Measurements from ENCODE around the gene ZSCAN22. TPM values are rescaled to one million over a fixed set of nuclear protein-coding genes. Genes with fewer than 3 reads are reported as not detected.

The ZSCAN22 gene
- 2.5 and 3.1 TPM in 2 replicates for total RNA-seq (2016; rRNA removed; fragmentation: Illumina TruSeq; extraction: Trizol)
- total RNA-seq (2016; cell fraction: cytosol; rRNA removed; fragmentation: Illumina TruSeq; extraction: Trizol; ENCODE audit: low read depth), result 0.30 and 0.44 TPM in 2 replicates
- 2.2 and 3.2 TPM in 2 replicates for total RNA-seq (2016; cell fraction: insoluble cytoplasmic fraction; rRNA removed; fragmentation: Illumina TruSeq; extraction: Trizol)
- 1.3 TPM in 2 replicates for total RNA-seq (2016; cell fraction: membrane; rRNA removed; fragmentation: Illumina TruSeq; extraction: Trizol)
- 1.8 and 2.3 TPM in 2 replicates for total RNA-seq (2016; cell fraction: nucleus; rRNA removed; fragmentation: Illumina TruSeq; extraction: Trizol)
- polyA plus RNA-seq (2011; rRNA removed), result 3.5 and 3.6 TPM in 2 replicates
- polyA plus RNA-seq (2011; cell fraction: cytosol; rRNA removed), result 2.1 and 2.5 TPM in 2 replicates
- polyA plus RNA-seq (2011; cell fraction: nucleus; rRNA removed), result 2.6 and 2.7 TPM in 2 replicates
- 0.98 and 1.5 TPM in 2 replicates for polyA plus RNA-seq (2012)
- 0.28 and 0.33 TPM in 2 replicates for polyA plus RNA-seq (2016; cell fraction: cytosol; fragmentation: Illumina TruSeq; extraction: Trizol; ENCODE audit: low read depth)
- polyA plus RNA-seq (2016; cell fraction: insoluble cytoplasmic fraction; fragmentation: Illumina TruSeq; extraction: Trizol; ENCODE audit: low read depth), result 1.6 and 1.9 TPM in 2 replicates
- 0.57 and 0.63 TPM in 2 replicates for polyA plus RNA-seq (2016; cell fraction: membrane; fragmentation: Illumina TruSeq; extraction: Trizol; ENCODE audit: low read depth)
- polyA plus RNA-seq (2016; cell fraction: nucleus; fragmentation: Illumina TruSeq; extraction: Trizol; ENCODE audit: insufficient read depth, low read depth), result 2.4 and 3.1 TPM in 2 replicates
- polyA minus RNA-seq (2011; rRNA and poly(A)+ RNA removed; ENCODE audit: low replicate concordance), result 10.3 and 17.6 TPM in 2 replicates
- polyA minus RNA-seq (2011; cell fraction: cytosol; rRNA and poly(A)+ RNA removed), result 1.9 and 2.6 TPM in 2 replicates
- 4.1 and 4.6 TPM in 2 replicates for polyA minus RNA-seq (2011; cell fraction: nucleus; rRNA and poly(A)+ RNA removed)
- percentile 52 among the genes with signal in this experiment for Bru-seq, nascent RNA
- percentile 42 among the genes with signal in this experiment for BruChase-seq, experiment 1, labeled RNA remaining after a 6-hour chase
- BruChase-seq, experiment 2, labeled RNA remaining after a 2-hour chase, result percentile 52 among the genes with signal in this experiment
- long read RNA-seq, experiment 1, partial matches to known transcripts, result 0 of 3 reads
- long read RNA-seq, experiment 1, other reads (novel, unspliced or antisense), result 3 of 3 reads
- long read RNA-seq, experiment 2, partial matches to known transcripts, result 0 of 2 reads
- long read RNA-seq, experiment 2, other reads (novel, unspliced or antisense), result 2 of 2 reads

- H2AFZ ChIP-seq (ENCODE audit: low read length), result peak within 1 kb of the TSS; percentile 1
- peak within 1 kb of the TSS; percentile 78 for H3K27ac ChIP-seq (ENCODE audit: extremely low read length, insufficient read depth, low read length)
- no peaks in the 10 kb centered on the region for H3K9me3 ChIP-seq (ENCODE audit: low read length)
- peak; percentile 77 for FAIRE-seq
- peaks cover 22% of the 10 kb centered on the region for H3K79me2 ChIP-seq (ENCODE audit: insufficient read depth, low read length)
- peak; percentile 93 for DNase-seq (ENCODE audit: low spot score)
- intact Hi-C loops (cut with micrococcal nuclease; ENCODE audit: unreplicated experiment), result loop anchor here (2.0 to 5.0 kb wide), 5 partner anchors 46 to 190 kb away; partner anchors contain the start of genes ZBTB45, ZNF274, ZNF324 and ZNF584
- H3K4me2 ChIP-seq (ENCODE audit: low read depth, low read length), result peak within 1 kb of the TSS; percentile 91
- peak within 1 kb of the TSS; percentile 83 to 95 (median 89) for H3K4me3 ChIP-seq (replicated peaks in 1 of 3; ENCODE audit: insufficient read depth in 1 of 3, low read depth in 2 of 3, low read length in 3 of 3)
- TSS peak; percentile 71 for BruUV-seq (replicated peaks)
- ChIA-PET POLR2A (interaction anchor here (0.7 to 2.1 kb wide), 22 partner anchors 12 to 324 kb away, joined by 3 to 22 read pairs (median 4); partner anchors contain the start of genes ERVK3-1, RPS5, TRIM28 and ZBTB45), CTCF (ENCODE audit: low intra/inter-chr PET ratio, low total read pairs) (no interaction called here)
- no peaks in the 10 kb centered on the region for H4K20me1 ChIP-seq (ENCODE audit: insufficient read depth, low read length)
- no peaks in the 10 kb centered on the region; a peak in 1 of 5 replicates for H3K27me3 ChIP-seq (ENCODE audit: control insufficient read depth in 1 of 2, insufficient read depth in 2 of 2, low read length in 2 of 2)
- H3K9ac ChIP-seq (ENCODE audit: insufficient read depth, low read depth, low read length), result peak within 1 kb of the TSS; percentile 85
- H3K36me3 ChIP-seq (replicated peaks in 1 of 2; ENCODE audit: control insufficient read depth in 1 of 2, insufficient read depth in 2 of 2, low read length in 2 of 2), result no peaks in the 10 kb centered on the region
- 2% methylated on average over 22 of the region's 62 CpGs for WGBS (ENCODE audit: low lambda C conversion rate)
- in situ Hi-C loops (cut with HindIII; ENCODE audit: extremely low pct_ligation_motif_present, low pct_unique_long_range_greater_than_20kb), result no loop called here
- ATAC-seq, result peak; percentile 95
- H3K4me1 ChIP-seq (ENCODE audit: insufficient read depth, low read length), result peaks cover 41% of the 10 kb centered on the region
- peak; percentile 94 for TF ChIP-seq PHF20 (CRISPR knock-in tag; IDR thresholded peaks at IDR 0.05)
- no peak; the same call in 1 of the 2 replicates for TF ChIP-seq TOE1 (CRISPR knock-in tag; IDR thresholded peaks at IDR 0.05)
- TF ChIP-seq ZBED4 (CRISPR knock-in tag; IDR thresholded peaks at IDR 0.05; ENCODE audit: borderline replicate concordance), result peak; percentile 63
- TF ChIP-seq NFE2L1 (CRISPR knock-in tag; IDR thresholded peaks at IDR 0.05; ENCODE audit: borderline replicate concordance), result no peak
- TF ChIP-seq ZNF83 (CRISPR knock-in tag; IDR thresholded peaks at IDR 0.05; ENCODE audit: borderline replicate concordance), result peak; percentile 27; the same call in 1 of the 2 replicates
- no peak for TF ChIP-seq PCBP2 (optimal IDR thresholded peaks at IDR 0.05; ENCODE audit: low read depth, low read length, poor library complexity, severe bottlenecking)
- no peak for TF ChIP-seq PLRG1 (conservative IDR thresholded peaks at IDR 0.05)
- peak; percentile 72; the same call in 1 of the 2 replicates for TF ChIP-seq ZSCAN21 (CRISPR knock-in tag; IDR thresholded peaks at IDR 0.05; ENCODE audit: borderline replicate concordance)
- peak; percentile 14; the same call in 1 of the 2 replicates for TF ChIP-seq TFE3 (CRISPR knock-in tag; IDR thresholded peaks at IDR 0.05)
- peak; percentile 91 for TF ChIP-seq NRL (CRISPR knock-in tag; IDR thresholded peaks at IDR 0.05; ENCODE audit: borderline replicate concordance)
- TF ChIP-seq FOXK2 (IDR thresholded peaks at IDR 0.05), result no peak
Observed at GRCh38 chr19:58326914-58327726, at the start of gene ZSCAN22. TSS of gene ZSCAN22 (plus strand) at chr19:58326994. CDS start at chr19:58334803, 7,809 bp downstream.
